Immature natural killer cell (primary cell): ENCODE measurements around the gene NEK1. TPM values are rescaled to one million over a fixed set of nuclear protein-coding genes. Genes with fewer than 3 reads are reported as not detected.
A peak's percentile ranks its signal among the peaks of the same experiment; 100 is the strongest.
"Not testable (repeated sequence)": the region's sequence is repeated elsewhere in the genome, so short reads cannot be mapped to it uniquely, and the experiment has no call there.

Experiments used
- DNase-seq, 3 donors: peaks; one replicate each; pipeline ENCODE4 v3.0.0; 2022; ENCODE audit warnings: mixed read lengths in 1 of 3
- H3K27ac Mint-ChIP-seq, 6 donors: one replicate each; pipeline ENCODE4 v1.8.0; 2020; ENCODE audit warnings: mixed read lengths in 6 of 6, mild to moderate bottlenecking in 5 of 6, inconsistent platforms in 4 of 6, moderate library complexity in 3 of 6
- H3K27me3 Mint-ChIP-seq, 3 donors: one replicate each; pipeline ENCODE4 v1.8.0; 2020 to 2021; ENCODE audit warnings: low read depth in 3 of 3, mild to moderate bottlenecking in 3 of 3, mixed read lengths in 3 of 3, moderate library complexity in 3 of 3, inconsistent platforms in 1 of 3
- H3K36me3 Mint-ChIP-seq, 3 donors: one replicate each; pipeline ENCODE4 v1.8.0; 2020; ENCODE audit warnings: mixed read lengths in 3 of 3, inconsistent platforms in 2 of 3, mild to moderate bottlenecking in 2 of 3
- H3K4me1 Mint-ChIP-seq, 2 donors: one replicate each; pipeline ENCODE4 v1.8.0; 2020; ENCODE audit warnings: inconsistent platforms in 2 of 2, mild to moderate bottlenecking in 2 of 2, mixed read lengths in 2 of 2, moderate library complexity in 1 of 2
- H3K4me3 Mint-ChIP-seq, 5 donors: one replicate each; pipeline ENCODE4 v1.8.0; 2020; ENCODE audit warnings: mild to moderate bottlenecking in 5 of 5, mixed read lengths in 5 of 5, inconsistent platforms in 3 of 5, moderate library complexity in 3 of 5
- H3K9me3 Mint-ChIP-seq, 6 donors: one replicate each; pipeline ENCODE4 v1.8.0; 2020; ENCODE audit warnings: mild to moderate bottlenecking in 6 of 6, mixed read lengths in 6 of 6, inconsistent platforms in 4 of 6, moderate library complexity in 3 of 6
- polyA plus RNA-seq, 3 donors: library from polyadenylated mRNA; unstranded; fragments of 300-500 nt; fragmentation: Illumina TruSeq; gene quantifications; one replicate each; pipeline ENCODE4 v1.2.3, GENCODE V29; 2021

NEK1 gene
- polyA plus RNA-seq, 3 donors from 2014 or later, result 2.5 to 12.8 (median 5.8) TPM

DNA sequence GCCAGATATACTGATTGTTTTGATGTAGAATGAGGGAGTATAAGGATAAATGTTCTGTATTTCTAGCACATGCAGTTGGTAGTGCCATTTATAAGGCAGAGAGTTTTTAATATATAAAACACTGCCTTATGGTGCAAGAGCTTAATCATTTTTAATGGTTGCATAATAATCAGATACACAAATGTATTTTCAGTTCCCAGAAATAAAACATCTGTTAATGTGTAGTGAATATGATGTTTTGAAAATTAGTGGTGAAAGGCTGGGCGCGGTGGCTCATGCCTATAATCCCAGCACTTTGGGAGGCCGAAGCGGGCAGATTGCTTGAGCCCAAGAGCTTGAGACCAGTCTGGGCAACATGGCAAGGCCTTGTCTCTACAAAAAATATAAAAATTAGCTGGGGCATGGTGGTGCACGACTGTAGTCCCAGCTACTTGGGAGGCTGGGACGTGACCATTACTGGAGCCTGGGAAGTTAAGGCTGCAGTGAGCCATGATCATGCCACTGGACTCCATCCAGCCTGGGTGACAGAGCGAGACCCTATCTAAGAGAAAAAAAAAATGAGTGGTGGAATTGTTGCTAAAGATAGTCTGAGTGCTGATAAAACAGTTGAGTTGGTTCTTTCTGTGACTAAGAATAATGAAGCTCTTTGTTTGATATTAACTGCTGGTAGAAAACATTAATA lies 37.3 kb upstream of the NEK1 start:
- no peaks in the 10 kb centered on the region for H3K27me3 Mint-ChIP-seq
- no peak for DNase-seq
- no peaks in the 10 kb centered on the region for H3K9me3 Mint-ChIP-seq
- H3K27ac Mint-ChIP-seq, result peak overlapping the region in 1 of 6 donors; percentile 11
- H3K4me3 Mint-ChIP-seq, result no peak overlapping the region
- peaks cover 0 to 4% (median 2%) of the 10 kb centered on the region in 3 donors for H3K36me3 Mint-ChIP-seq
- peaks cover 1 to 10% of the 10 kb centered on the region in 2 donors for H3K4me1 Mint-ChIP-seq

DNA sequence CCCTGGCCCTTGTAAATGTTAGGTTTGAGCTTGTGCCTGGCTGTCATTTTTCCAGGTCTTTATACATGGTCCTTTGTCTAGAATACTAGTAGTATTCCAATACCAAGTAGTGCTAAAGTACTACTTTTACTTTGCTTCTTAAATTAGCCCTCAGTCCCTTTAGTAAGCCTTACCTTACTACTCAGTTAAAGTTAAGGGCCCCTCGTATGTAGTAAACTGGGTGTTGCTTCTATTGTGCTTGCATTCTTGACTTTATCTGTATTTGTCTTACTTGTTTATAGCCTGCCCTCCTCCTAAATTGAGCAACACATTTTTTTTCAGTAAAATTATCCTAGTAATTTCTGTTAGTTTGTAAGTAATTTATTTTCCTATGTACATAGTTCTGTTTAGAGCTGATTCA lies 33.2 kb upstream of the NEK1 start:
- Mint-ChIP-seq H3K4me3 (no peak overlapping the region), H3K4me1 (no peaks in the 10 kb centered on the region), H3K36me3 (peaks cover 5 to 18% (median 9%) of the 10 kb centered on the region in 3 donors), H3K27ac (peak overlapping the region in 1 of 6 donors; percentile 5), H3K9me3 (no peaks in the 10 kb centered on the region), H3K27me3 (no peaks in the 10 kb centered on the region)
- no peak for DNase-seq

DNA sequence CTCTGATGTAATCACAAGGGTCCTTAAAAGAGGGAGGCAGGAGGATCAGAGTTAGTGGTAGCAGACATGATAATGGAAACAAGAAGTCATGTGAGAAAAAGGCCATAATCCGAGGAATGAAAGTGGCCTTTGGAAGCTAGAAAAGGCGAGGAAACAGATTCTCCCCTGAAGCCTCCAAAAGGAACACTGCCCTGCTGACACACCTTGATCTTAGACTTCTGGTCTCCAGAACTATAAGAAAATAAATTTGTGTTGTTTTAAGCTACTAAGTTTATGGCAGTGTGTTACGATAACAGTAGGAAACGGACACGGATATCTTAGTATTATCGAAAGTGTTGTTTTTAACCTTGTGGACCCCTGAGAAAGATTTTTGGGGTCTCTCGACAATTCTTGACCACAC lies 32.4 kb upstream of the NEK1 start:
- H3K4me3 Mint-ChIP-seq, result no peak overlapping the region
- H3K36me3 Mint-ChIP-seq, result peaks cover 5 to 18% (median 11%) of the 10 kb centered on the region in 3 donors
- H3K4me1 Mint-ChIP-seq, result no peaks in the 10 kb centered on the region
- no peak overlapping the region for H3K27ac Mint-ChIP-seq
- H3K27me3 Mint-ChIP-seq, result no peaks in the 10 kb centered on the region
- no peak for DNase-seq
- H3K9me3 Mint-ChIP-seq, result no peaks in the 10 kb centered on the region

DNA sequence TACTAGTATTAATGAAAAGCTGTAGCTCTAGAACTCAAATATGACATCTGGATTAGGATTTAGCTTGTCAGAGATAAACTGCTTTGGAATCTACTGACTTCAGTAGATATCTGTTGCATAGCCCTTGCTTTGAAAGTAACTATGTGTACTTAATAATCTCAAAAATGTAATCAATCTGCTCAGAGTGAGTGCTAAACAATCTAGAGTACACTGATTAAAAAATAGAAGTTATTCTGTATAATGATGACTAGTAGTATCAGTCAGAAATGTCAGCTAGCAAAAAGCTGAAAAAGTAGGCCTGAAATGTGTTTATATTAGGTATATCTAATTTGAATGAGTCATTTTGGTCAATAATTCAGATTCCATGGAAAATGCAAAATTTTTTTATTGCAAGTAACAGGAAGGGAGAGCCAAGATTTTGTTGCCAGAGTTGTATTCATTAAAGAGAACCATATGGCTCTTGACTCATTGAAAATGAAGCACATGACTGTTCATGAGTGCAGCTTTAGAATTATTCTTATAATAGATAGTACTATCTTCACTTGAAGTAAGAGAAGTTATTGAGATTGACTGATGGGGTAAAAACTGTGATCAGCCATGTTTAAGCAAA lies 28.0 kb upstream of the NEK1 start:
- Mint-ChIP-seq H3K4me1 (no peaks in the 10 kb centered on the region), H3K4me3 (no peak overlapping the region), H3K27me3 (no peaks in the 10 kb centered on the region), H3K27ac (peak overlapping the region in 2 of 6 donors; percentile 0 to 58), H3K36me3 (peaks cover 26 to 40% (median 26%) of the 10 kb centered on the region in 3 donors), H3K9me3 (no peaks in the 10 kb centered on the region)
- no peak for DNase-seq

DNA sequence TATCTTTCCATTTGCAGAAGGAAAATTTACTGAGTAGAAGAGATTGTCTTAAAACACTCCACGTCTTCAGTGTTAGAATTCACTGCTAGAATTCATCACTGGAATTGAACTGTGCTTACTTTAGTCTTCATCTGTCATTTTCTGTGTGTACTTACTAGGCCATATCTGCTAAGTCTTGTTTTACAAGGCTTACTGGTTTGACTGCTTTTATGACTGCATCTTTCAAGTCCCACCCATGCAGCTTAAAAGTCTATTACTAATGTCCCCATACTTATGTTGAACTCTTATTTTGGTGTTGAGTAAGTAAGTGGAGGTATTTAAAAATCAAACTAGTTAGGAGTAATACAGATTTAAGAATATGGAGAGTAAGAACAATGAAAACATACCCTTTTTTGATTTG lies 22.6 kb upstream of the NEK1 start:
- no peak for DNase-seq
- Mint-ChIP-seq H3K4me1 (peaks cover 7 to 19% of the 10 kb centered on the region in 2 donors), H3K9me3 (no peaks in the 10 kb centered on the region), H3K36me3 (peaks cover 17 to 29% (median 25%) of the 10 kb centered on the region in 3 donors), H3K4me3 (no peak overlapping the region), H3K27ac (peak overlapping the region in 1 of 6 donors; percentile 44), H3K27me3 (no peaks in the 10 kb centered on the region)

DNA sequence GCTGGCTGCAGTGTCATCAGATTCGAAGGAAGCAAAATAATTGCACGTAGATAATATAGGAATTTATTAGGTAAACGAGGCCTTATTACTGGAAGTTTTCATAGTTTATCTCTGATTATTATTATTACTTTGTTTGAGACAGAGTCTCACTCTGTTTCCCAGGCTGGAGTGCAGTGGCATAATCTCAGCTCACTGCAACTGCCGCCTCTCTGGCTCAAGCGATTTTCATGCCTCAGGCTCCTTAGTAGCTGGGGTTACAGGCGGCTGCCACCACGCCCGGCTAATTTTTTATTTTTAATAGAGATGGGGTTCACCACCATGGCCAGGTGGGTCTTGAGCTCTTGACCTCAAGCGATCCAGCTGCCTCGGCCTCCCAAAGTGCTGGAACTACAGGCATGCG lies 20.5 kb upstream of the NEK1 start:
- H3K36me3 Mint-ChIP-seq, result peaks cover 6 to 16% (median 13%) of the 10 kb centered on the region in 3 donors
- peaks cover 12 to 25% of the 10 kb centered on the region in 2 donors for H3K4me1 Mint-ChIP-seq
- H3K27me3 Mint-ChIP-seq, result no peaks in the 10 kb centered on the region
- no peak overlapping the region for H3K4me3 Mint-ChIP-seq
- DNase-seq, result no peak
- H3K9me3 Mint-ChIP-seq, result no peaks in the 10 kb centered on the region
- H3K27ac Mint-ChIP-seq, result no peak overlapping the region

DNA sequence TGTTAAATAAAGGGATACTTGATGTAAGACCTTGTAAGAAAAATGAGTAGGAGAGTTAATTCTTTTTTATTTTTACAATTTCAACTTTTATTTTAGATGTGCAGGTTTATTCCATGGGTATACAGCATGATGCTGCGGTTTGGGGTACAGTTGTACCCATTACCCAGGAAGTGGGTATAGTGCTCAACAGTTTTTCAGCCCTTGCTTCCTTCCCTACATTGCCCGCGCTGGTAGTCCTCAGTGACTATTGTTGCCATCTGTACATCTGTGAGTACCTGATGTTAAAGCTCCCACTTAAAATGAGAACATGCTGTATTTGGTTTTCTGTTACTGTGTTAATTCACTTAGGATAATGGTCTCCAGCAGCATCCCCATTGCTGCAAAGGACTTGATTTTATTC lies 17.7 kb upstream of the NEK1 start:
- Mint-ChIP-seq H3K4me1 (peaks cover 16 to 44% of the 10 kb centered on the region in 2 donors), H3K9me3 (no peaks in the 10 kb centered on the region), H3K27me3 (no peaks in the 10 kb centered on the region), H3K27ac (peak overlapping the region in 4 of 6 donors; percentile 4 to 50 (median 28)), H3K36me3 (peaks cover 0 to 4% (median 2%) of the 10 kb centered on the region in 3 donors), H3K4me3 (no peak overlapping the region)
- no peak for DNase-seq

DNA sequence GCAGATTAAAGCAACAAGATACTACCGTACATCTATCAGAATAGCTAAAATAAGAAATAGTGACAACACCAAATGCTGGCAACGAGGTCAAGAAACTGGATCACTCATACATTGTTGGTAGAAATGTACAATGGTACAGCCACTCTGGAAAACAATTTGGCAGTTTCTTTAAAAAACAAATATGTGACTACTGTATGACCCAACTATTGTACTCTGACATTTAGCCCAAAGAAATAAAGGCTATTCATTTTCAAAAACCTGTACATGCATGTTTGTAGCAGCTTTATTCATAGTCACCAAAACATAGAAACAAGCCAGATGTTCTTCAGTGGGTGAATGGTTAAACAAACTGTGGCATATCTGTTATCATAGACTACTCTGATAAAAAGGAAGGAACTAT lies 16.2 kb upstream of the NEK1 start:
- Mint-ChIP-seq H3K4me1 (peaks cover 17 to 48% of the 10 kb centered on the region in 2 donors), H3K27ac (peak overlapping the region in 3 of 6 donors; percentile 22 to 64 (median 37)), H3K27me3 (no peaks in the 10 kb centered on the region), H3K36me3 (peaks cover 0 to 4% (median 2%) of the 10 kb centered on the region in 3 donors), H3K4me3 (no peak overlapping the region), H3K9me3 (no peaks in the 10 kb centered on the region)
- DNase-seq, result no peak

DNA sequence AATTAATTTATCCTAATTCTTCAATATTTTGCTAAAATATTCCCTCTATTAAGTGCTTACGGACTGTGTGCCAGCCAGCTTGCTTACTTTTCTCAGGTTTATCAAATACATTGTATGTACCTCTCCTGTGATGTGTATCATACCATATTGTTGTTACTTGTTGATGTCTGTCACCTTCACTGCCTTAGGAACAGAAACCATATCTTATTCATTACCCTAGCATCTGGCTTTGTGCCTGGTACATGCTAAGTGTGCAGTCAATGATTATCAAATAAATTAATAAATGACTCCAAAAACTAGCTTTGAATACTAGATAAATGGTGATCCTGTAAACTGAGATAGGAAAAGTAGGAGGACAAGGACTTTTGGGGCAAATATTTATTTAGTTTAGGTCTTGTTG lies 14.9 kb upstream of the NEK1 start:
- peaks cover 28 to 60% of the 10 kb centered on the region in 2 donors for H3K4me1 Mint-ChIP-seq
- no peak overlapping the region for H3K4me3 Mint-ChIP-seq
- H3K27me3 Mint-ChIP-seq, result peaks cover 0 to under 1% (median 0%) of the 10 kb centered on the region in 3 donors
- peak overlapping the region in 5 of 6 donors; percentile 4 to 51 (median 30) for H3K27ac Mint-ChIP-seq
- H3K36me3 Mint-ChIP-seq, result peaks cover 0 to 4% (median 2%) of the 10 kb centered on the region in 3 donors
- no peak for DNase-seq
- no peaks in the 10 kb centered on the region for H3K9me3 Mint-ChIP-seq

DNA sequence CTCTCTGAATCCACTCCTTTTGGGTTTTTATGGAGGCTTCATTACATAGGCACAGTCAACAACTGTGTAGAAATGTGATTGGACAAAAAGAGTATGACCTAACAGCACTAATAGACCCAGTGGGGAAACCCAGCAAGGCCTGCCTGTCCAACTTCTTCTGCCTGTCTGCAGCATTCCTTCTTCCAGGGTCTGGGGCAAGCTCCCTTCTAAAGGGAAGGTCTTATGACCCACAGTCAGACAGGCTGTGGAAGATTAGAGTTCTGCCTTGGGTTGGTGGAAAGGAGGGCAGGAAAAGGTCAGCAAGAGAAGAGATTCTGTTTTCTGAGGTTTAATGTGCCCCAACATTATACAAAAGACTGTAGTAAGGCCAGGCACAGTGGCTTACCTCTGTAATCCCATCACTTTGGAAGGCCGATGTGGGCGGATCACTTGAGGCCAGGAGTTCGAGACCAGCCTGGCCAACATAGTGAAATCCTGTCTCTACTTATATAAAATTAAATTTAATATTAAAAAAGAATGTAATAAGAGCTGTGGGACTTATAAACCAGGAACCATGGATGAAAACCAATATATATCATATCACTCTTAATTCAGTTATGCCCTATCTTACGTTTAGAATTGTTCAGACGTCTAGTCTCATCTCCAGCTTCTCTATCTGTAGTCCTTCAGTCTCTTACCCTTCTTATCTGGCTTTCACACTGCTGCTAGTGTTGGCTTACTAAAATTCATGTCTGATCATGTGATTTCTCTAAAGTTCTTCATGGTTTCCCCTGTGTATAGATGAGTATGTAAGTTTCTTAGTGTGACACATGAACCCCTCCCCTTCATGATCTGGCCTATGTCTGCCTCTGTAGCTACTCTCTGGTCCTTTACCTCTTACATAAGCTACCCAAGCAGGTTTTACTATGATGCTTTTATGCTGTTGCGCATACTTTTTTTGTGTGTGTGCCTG lies 14.2 kb upstream of the NEK1 start:
- peak overlapping the region; percentile 4 to 83 (median 49) for H3K27ac Mint-ChIP-seq
- peaks cover 4 to 7% (median 6%) of the 10 kb centered on the region in 3 donors for H3K27me3 Mint-ChIP-seq
- no peaks in the 10 kb centered on the region for H3K9me3 Mint-ChIP-seq
- no peak overlapping the region for H3K4me3 Mint-ChIP-seq
- no peak for DNase-seq
- H3K36me3 Mint-ChIP-seq, result peaks cover 0 to 2% (median 0%) of the 10 kb centered on the region in 3 donors
- H3K4me1 Mint-ChIP-seq, result peaks cover 35 to 63% of the 10 kb centered on the region in 2 donors

DNA sequence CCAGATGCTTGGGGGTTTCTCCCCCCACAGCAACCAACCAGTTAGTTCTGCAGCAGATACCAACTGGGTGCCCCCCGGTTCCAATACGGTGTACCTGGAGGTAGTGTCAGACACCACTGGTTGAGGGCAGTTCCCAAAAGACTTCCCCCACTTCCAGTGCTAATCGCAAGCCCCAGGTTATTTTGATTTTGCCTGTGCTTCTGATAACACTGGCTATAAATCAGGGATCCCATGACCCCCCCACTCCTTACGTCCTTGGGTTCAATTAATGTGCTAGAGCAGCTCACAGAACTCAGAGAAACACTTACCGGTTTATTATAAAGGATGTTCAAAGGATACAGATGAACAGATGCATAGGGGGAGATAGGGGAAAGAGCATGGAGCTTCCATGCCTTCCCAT lies 13.5 kb upstream of the NEK1 start:
- Mint-ChIP-seq H3K36me3 (no peaks in the 10 kb centered on the region), H3K4me3 (no peak overlapping the region), H3K27ac (peak overlapping the region in 2 of 6 donors; percentile 56 to 71), H3K27me3 (peaks cover 4 to 8% (median 7%) of the 10 kb centered on the region in 3 donors), H3K9me3 (no peaks in the 10 kb centered on the region), H3K4me1 (peaks cover 40 to 65% of the 10 kb centered on the region in 2 donors)
- DNase-seq, result no peak

DNA sequence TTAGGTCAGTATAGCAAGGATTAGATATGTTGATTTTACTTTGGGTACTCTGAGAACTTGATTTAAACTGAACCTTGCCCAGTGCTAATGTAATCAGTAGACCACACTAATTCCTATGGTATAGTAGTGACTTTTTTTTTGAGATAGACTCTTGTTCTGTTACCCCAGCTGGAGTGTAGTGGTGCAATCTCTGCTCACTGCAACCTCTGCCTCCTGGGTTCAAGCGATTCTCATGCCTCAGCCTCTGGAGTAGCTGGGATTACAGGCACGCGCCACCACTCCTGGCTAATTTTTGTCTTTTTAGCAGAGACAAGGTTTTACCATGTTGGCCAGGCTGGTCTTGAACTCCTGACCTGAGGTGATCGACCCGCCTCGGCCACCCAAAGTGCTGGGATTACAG lies 11.6 kb upstream of the NEK1 start:
- H3K4me3 Mint-ChIP-seq, DNase-seq, H3K36me3 Mint-ChIP-seq, H3K9me3 Mint-ChIP-seq: not testable (repeated sequence)
- Mint-ChIP-seq H3K27me3 (peaks cover 19 to 23% (median 19%) of the 10 kb centered on the region in 3 donors), H3K4me1 (peaks cover 45 to 68% of the 10 kb centered on the region in 2 donors), H3K27ac (peak overlapping the region in 3 of 6 donors; percentile 80 to 98 (median 97))

DNA sequence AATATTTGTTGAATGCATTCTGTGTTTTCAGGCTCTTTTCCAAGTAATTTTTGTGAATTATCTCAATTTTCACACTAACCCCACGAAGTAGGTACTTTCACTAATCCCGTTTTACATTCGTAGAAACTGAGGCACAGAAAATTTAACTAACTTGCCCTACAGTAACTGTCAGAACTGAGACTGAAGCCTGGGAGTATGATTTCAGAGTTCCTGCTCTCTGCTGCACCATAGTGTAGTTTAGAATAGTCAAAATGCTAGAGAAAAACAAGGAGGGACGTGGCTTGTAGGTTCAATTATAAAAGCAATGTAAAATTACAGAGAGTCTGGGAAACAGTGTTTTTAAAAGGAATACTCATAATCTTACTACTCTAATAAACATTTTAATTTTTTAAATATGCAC lies 10.2 kb upstream of the NEK1 start:
- peaks cover 19 to 23% (median 19%) of the 10 kb centered on the region in 3 donors for H3K27me3 Mint-ChIP-seq
- H3K4me1 Mint-ChIP-seq, result peaks cover 49 to 75% of the 10 kb centered on the region in 2 donors
- peak in 1 of 3 donors; percentile 2 for DNase-seq
- H3K36me3 Mint-ChIP-seq, result no peaks in the 10 kb centered on the region
- H3K27ac Mint-ChIP-seq, result peak overlapping the region; percentile 87 to 100 (median 98)
- peak overlapping the region; percentile 55 to 100 (median 99) for H3K4me3 Mint-ChIP-seq
- H3K9me3 Mint-ChIP-seq, result no peaks in the 10 kb centered on the region
